H1 (cell line): Measurements from ENCODE around the gene WDR59. TPM values are rescaled to one million over a fixed set of nuclear protein-coding genes. Genes with fewer than 3 reads are reported as not detected.

Experiments used
- BACH1 ChIP-seq: IDR thresholded peaks from 2 replicates; pipeline ENCODE4 v1.6.1; 2012; ENCODE audit warnings: low read length, improper control_type of control experiment
- CHD7 ChIP-seq: fragments of 300-600 bp; sonication (generic); IDR thresholded peaks from 2 replicates; pipeline ENCODE4 v1.7.1; 2012; ENCODE audit warnings: low read length, moderate library complexity, mild to moderate bottlenecking, inconsistent platforms; ENCODE audit not compliant: insufficient replicate concordance
- polyA plus RNA-seq, 7 experiments: library from polyadenylated mRNA; depleted of rRNA in 3 of 7; stranded (reverse) in 5 of 7; unstranded in 2 of 7; fragments of >200 nt in 5 of 7; fragments of 200-250 nt in 2 of 7; gene quantifications; 1 replicate in 5 of 7; 2 replicates in 1 of 7; 4 replicates in 1 of 7; pipeline versions ENCODE4 v1.2.1 to v1.2.3, GENCODE V29; 2011 to 2013; ENCODE audit warnings: missing spikeins in 2 of 7, mixed read lengths in 2 of 7
- total RNA-seq: library from RNA; stranded (reverse); fragmentation: NEBNext Ultra II Directional; extraction: Animal tissue kit (Norgen Biotek cat#: 25700); gene quantifications from 2 replicates; pipeline ENCODE4 v1.2.1, GENCODE V29; 2021

Gene WDR59
- total and polyA plus RNA-seq, 2 of the 8 experiments (the other 6 are each of a cell fraction or from before 2014, with no cell fraction given) = 84.2 to 124 TPM

- no peak for TF ChIP-seq CHD7
- TF ChIP-seq BACH1 = no peak
Observed at GRCh38 chr16:75003931-75004330, 19.0 kb upstream of the WDR59 start (continued).
